ENCODE data around the gene RRP12.

RRP12 gene

GRCh38 chr10:97371696-97372095 lies 29.4 kb downstream of the RRP12 start:
- no peak for DNase-seq (ENCODE audit: low read depth)
- TF ChIP-seq CTCF (conservative IDR thresholded peaks at IDR 0.05; ENCODE audit: low read depth, low read length) = no peak
- H3K4me3 ChIP-seq (ENCODE audit: low read length) = no peak overlapping the region

DNA sequence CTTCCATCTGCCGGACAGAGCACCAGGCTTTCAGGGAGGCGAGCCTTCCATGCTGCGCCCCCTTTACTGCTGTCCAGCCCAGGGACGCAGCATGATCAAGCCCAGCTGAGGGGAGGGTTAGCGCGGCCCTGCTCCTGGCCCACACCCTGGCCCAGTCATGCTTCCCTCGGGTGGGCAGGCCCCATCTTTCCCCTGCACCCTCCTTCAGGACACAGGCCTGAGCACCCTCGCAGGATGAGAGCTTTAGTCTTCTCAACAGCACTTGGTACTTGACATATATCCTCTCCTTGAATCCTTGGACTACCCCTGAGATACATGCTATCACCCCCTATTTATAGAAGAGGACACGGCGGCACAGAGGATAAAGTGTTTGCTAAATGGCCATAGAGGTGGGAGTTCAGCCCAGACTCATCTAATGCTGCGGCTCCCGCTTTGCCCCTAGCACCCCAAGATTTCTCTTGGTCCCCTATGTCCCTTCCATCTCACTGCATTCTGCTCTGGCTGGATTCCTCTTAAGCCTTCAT lies 34.0 kb downstream of the RRP12 start:
- no peak for DNase-seq (ENCODE audit: low read depth)
- no peak for TF ChIP-seq CTCF (conservative IDR thresholded peaks at IDR 0.05; ENCODE audit: low read depth, low read length)
- H3K4me3 ChIP-seq (ENCODE audit: low read length) = no peak overlapping the region

DNA sequence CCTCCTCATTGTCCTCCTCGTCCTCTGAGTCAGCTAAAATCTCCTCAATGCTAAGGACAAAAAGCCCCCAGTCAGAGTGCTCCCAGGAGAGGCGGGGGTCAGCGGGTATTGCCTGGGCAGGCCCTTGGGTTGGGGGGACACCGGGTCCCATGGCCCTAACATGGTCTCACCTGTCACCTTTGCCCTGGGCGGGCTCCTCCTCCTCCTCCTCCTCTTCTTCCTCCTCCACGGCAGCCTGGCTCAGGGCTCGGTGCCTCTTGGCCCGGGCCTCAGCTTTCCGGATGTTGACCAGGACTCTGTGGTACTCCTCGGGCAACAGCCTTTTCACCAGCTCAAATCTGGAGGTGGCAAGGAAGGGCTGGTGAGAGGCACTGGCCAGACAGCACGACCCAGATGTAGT lies 34.6 kb downstream of the RRP12 start:
- H3K4me3 ChIP-seq (ENCODE audit: low read length) = no peak overlapping the region
- no peak for DNase-seq (ENCODE audit: low read depth)
- no peak for TF ChIP-seq CTCF (conservative IDR thresholded peaks at IDR 0.05; ENCODE audit: low read depth, low read length)

- no peak for DNase-seq (ENCODE audit: low read depth)
- no peak overlapping the region for H3K4me3 ChIP-seq (ENCODE audit: low read length)
- TF ChIP-seq CTCF (conservative IDR thresholded peaks at IDR 0.05; ENCODE audit: low read depth, low read length) = no peak
Observed at GRCh38 chr10:97365761-97366351, 35.3 kb downstream of the RRP12 start.

- TF ChIP-seq CTCF (conservative IDR thresholded peaks at IDR 0.05; ENCODE audit: low read depth, low read length) = no peak
- H3K4me3 ChIP-seq (ENCODE audit: low read length) = no peak overlapping the region
- no peak for DNase-seq (ENCODE audit: low read depth)
Observed at GRCh38 chr10:97363071-97363470, 38.1 kb downstream of the RRP12 start.

DNA sequence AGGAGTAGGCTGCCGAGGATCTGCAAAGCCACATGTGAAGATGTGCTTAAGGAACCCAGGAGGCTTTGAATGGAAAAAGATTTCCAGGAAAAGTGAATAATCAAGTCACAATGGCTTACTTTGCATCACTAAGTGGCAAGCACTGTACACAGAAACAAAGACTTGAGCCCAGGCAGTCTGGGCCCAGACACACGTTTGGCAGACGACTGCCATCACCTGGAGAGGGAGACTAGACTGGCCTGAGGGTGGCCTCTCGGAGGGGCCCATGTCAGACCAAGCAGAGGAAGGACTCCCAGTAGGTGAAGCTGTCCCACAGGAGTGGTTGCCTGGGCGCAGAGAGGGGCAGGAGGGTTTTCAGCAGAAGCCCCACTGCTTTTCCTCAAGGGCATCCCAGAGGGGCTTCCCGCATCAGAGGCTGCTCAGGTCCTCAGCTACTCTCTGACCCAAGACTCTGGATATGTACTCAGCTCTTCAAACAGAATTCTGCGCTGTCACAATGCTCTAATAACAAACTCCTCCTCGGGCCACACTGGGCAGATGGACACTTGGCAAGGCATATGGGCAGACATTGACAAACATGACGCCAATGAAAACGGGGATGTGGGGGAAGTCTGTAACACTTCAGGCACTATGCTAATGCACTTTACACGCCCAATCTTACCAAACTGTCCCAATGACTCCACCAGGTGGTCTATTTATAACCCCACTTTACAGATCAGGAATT lies 38.7 kb downstream of the RRP12 start:
- DNase-seq (ENCODE audit: low read depth) = no peak
- no peak overlapping the region for H3K4me3 ChIP-seq (ENCODE audit: low read length)
- TF ChIP-seq CTCF (conservative IDR thresholded peaks at IDR 0.05; ENCODE audit: low read depth, low read length) = no peak

- no peak overlapping the region for H3K4me3 ChIP-seq (ENCODE audit: low read length)
- DNase-seq (ENCODE audit: low read depth) = no peak
- TF ChIP-seq CTCF (conservative IDR thresholded peaks at IDR 0.05; ENCODE audit: low read depth, low read length) = no peak
Observed at GRCh38 chr10:97361537-97361901, 39.6 kb downstream of the RRP12 start.
